SK-N-SH (cell line): Measurements from ENCODE around the gene STAT5B. TPM values are rescaled to one million over a fixed set of nuclear protein-coding genes. Genes with fewer than 3 reads are reported as not detected.

Source experiments
- CTCF ChIA-PET: fragments of 300-600, 350-600 bp; formaldehyde crosslinking; extraction: SDS; loops from one replicate; lab custom pipeline; 2021; lab: Yijun Ruan, JAX
- POLR2A ChIA-PET: fragments of 350-600 bp; sonication (Branson Sonifier 250); formaldehyde crosslinking; extraction: SDS; loops from one replicate; lab custom pipeline; 2020; ENCODE audit warnings: antibody characterized with exemption, inconsistent platforms; lab: Yijun Ruan, JAX
- DNase-seq: peaks from one replicate; pipeline ENCODE4 v3.0.0; 2012
- H2AFZ ChIP-seq: fragments of 200-600 bp; sonication (generic); 2 replicates; pipeline ENCODE4 v1.8.1; 2016; ENCODE audit warnings: antibody characterized with exemption, mild to moderate bottlenecking, low read depth
- H3F3A ChIP-seq: fragments of 200-600 bp; sonication (generic); replicated peaks from 2 replicates; pipeline ENCODE3; 2016; ENCODE audit warnings: antibody characterized with exemption, mild to moderate bottlenecking; ENCODE audit not compliant: insufficient read depth
- H3K27ac ChIP-seq, 2 experiments: fragments of 200-500 bp in 1 of 2; fragments of 200-600 bp in 1 of 2; sonication (Bioruptor generic) in 1 of 2; sonication (generic), shearing (Covaris generic) in 1 of 2; 2 replicates each; pipeline versions ENCODE4 v1.5.1 to v1.6.1; 2014 to 2016; ENCODE audit warnings: low read depth in 2 of 2, inconsistent platforms in 1 of 2, low read length in 1 of 2, mild to moderate bottlenecking in 1 of 2, mixed read lengths in 1 of 2
- H3K27me3 ChIP-seq: fragments of 200-600 bp; sonication (generic), shearing (Covaris generic); 2 replicates; pipeline ENCODE4 v1.6.1; 2016; ENCODE audit warnings: mixed run types; ENCODE audit not compliant: insufficient read depth
- H3K36me3 ChIP-seq, 2 experiments: fragments of 200-500 bp in 1 of 2; fragments of 200-600 bp in 1 of 2; sonication (Bioruptor generic) in 1 of 2; sonication (generic) in 1 of 2; replicated peaks in 1 of 2; 2 replicates each; pipeline versions ENCODE3 to v1.5.1; 2014 to 2016; ENCODE audit warnings: low read length in 1 of 2, mild to moderate bottlenecking in 1 of 2; ENCODE audit not compliant: insufficient read depth in 2 of 2, control insufficient read depth in 1 of 2
- H3K4me1 ChIP-seq, 2 experiments: fragments of 200-500 bp in 1 of 2; fragments of 200-600 bp in 1 of 2; sonication (Bioruptor generic) in 1 of 2; sonication (generic), shearing (Covaris generic) in 1 of 2; 2 replicates each; pipeline versions ENCODE4 v1.5.1 to v1.6.1; 2014 to 2016; ENCODE audit warnings: low read depth in 1 of 2, low read length in 1 of 2, mixed run types in 1 of 2; ENCODE audit not compliant: insufficient read depth in 2 of 2, control insufficient read depth in 1 of 2
- H3K4me2 ChIP-seq: fragments of 200-600 bp; sonication (generic), shearing (Covaris generic); 2 replicates; pipeline ENCODE4 v1.6.1; 2017; ENCODE audit warnings: mixed run types
- H3K4me3 ChIP-seq, 2 experiments: fragments of 200-500 bp in 1 of 2; fragments of 200-600 bp in 1 of 2; sonication (Bioruptor generic) in 1 of 2; sonication (generic), shearing (Covaris generic) in 1 of 2; 2 replicates each; pipeline versions ENCODE4 v1.5.1 to v1.8.1; 2014 to 2016; ENCODE audit warnings: low read depth in 2 of 2, inconsistent platforms in 1 of 2, low read length in 1 of 2, mild to moderate bottlenecking in 1 of 2, mixed read lengths in 1 of 2, moderate library complexity in 1 of 2
- H3K79me2 ChIP-seq: fragments of 200-600 bp; sonication (generic); 2 replicates; pipeline ENCODE4 v1.8.1; 2017; ENCODE audit warnings: mild to moderate bottlenecking; ENCODE audit not compliant: insufficient read depth
- H3K9ac ChIP-seq: fragments of 200-600 bp; sonication (generic); 2 replicates; pipeline ENCODE4 v1.6.1; 2017; ENCODE audit warnings: mixed run types
- H3K9me2 ChIP-seq: fragments of 200-600 bp; sonication (generic); 2 replicates; pipeline ENCODE4 v1.6.1; 2017; ENCODE audit warnings: mixed run types
- H3K9me3 ChIP-seq: fragments of 200-600 bp; sonication (generic); 2 replicates; pipeline ENCODE4 v1.6.1; 2017; ENCODE audit warnings: mixed run types, mild to moderate bottlenecking, moderate library complexity
- H4K20me1 ChIP-seq: fragments of 200-600 bp; sonication (generic); 2 replicates; pipeline ENCODE4 v1.6.1; 2017; ENCODE audit warnings: mild to moderate bottlenecking, mixed run types; ENCODE audit not compliant: insufficient read depth
- CHD2 ChIP-seq: fragments of 150-350 bp; IDR thresholded peaks from 2 replicates; pipeline ENCODE4 v1.6.1; 2018; ENCODE audit warnings: low read length; ENCODE audit not compliant: partially characterized antibody
- EP300 ChIP-seq, 2 experiments: IDR thresholded peaks; 2 replicates each; pipeline versions ENCODE4 v1.4.0 to v1.6.1; 2012; ENCODE audit warnings: borderline replicate concordance in 1 of 2, low read depth in 1 of 2, low read length in 1 of 2
- EZH2phosphoT487 ChIP-seq: fragments of 200-600 bp; sonication (generic); IDR thresholded peaks from 2 replicates; pipeline ENCODE4 v1.6.1; 2017; ENCODE audit warnings: low read depth, mixed run types, mild to moderate bottlenecking, antibody characterized with exemption, moderate library complexity, borderline replicate concordance
- FOSL2 ChIP-seq: IDR thresholded peaks from 2 replicates; pipeline ENCODE4 v1.4.0; 2012; ENCODE audit warnings: low read depth, mild to moderate bottlenecking, moderate library complexity, borderline replicate concordance
- FOXJ3 ChIP-seq: sonication (generic); formaldehyde crosslinking; IDR thresholded peaks from 2 replicates; pipeline ENCODE4 v1.5.1; 2020; ENCODE audit warnings: mild to moderate bottlenecking, missing genetic modification reagents
- FOXM1 ChIP-seq: IDR thresholded peaks from 2 replicates; pipeline ENCODE4 v1.4.0; 2012; ENCODE audit warnings: low read depth, mild to moderate bottlenecking
- GABPA ChIP-seq: IDR thresholded peaks from 2 replicates; pipeline ENCODE4 v1.4.0; 2012; ENCODE audit warnings: low read depth, mild to moderate bottlenecking
- MEF2A ChIP-seq: IDR thresholded peaks from 2 replicates; pipeline ENCODE4 v1.4.0; 2012; ENCODE audit warnings: low read depth, borderline replicate concordance
- RAD21 ChIP-seq: IDR thresholded peaks from 2 replicates; pipeline ENCODE4 v1.6.1; 2012; ENCODE audit warnings: mild to moderate bottlenecking, low read length
- REST ChIP-seq: IDR thresholded peaks from 2 replicates; pipeline ENCODE4 v1.6.1; 2012; ENCODE audit warnings: mild to moderate bottlenecking, low read depth, low read length, moderate library complexity
- RFX5 ChIP-seq: IDR thresholded peaks from 2 replicates; pipeline ENCODE4 v1.6.1; 2012; ENCODE audit warnings: mild to moderate bottlenecking, improper control_type of control experiment, low read length
- RXRA ChIP-seq: IDR thresholded peaks from 2 replicates; pipeline ENCODE4 v1.4.0; 2012; ENCODE audit warnings: low read depth, mild to moderate bottlenecking, borderline replicate concordance
- YY1 ChIP-seq: IDR thresholded peaks from 2 replicates; pipeline ENCODE4 v1.4.0; 2012; ENCODE audit warnings: low read depth, mild to moderate bottlenecking
- WGBS: methylation state at CpG from one replicate; pipeline ENCODE4 v1.1.6; 2017; ENCODE audit warnings: low lambda C conversion rate; 5-methylcytosine and 5-hydroxymethylcytosine counted together
- polyA plus RNA-seq, 3 experiments: library from polyadenylated mRNA; depleted of rRNA; stranded (reverse); fragments of >200 nt; gene quantifications; 2 replicates each; pipeline ENCODE4 v1.2.3, GENCODE V29; 2012
- TF ChIP-seq, protein P1 (sequence below): IDR thresholded peaks from 2 replicates; pipeline ENCODE4; 2012
- TF ChIP-seq, protein P2 (sequence below): IDR thresholded peaks from 2 replicates; pipeline ENCODE4 v1.4.0; 2012; ENCODE audit warnings: low read depth, borderline replicate concordance
- TF ChIP-seq, protein P3 (sequence below): IDR thresholded peaks from 2 replicates; pipeline ENCODE4 v1.4.0; 2012; ENCODE audit warnings: low read depth
- TF ChIP-seq, protein P4 (sequence below): fragments of 150-350 bp; IDR thresholded peaks from 2 replicates; pipeline ENCODE4 v1.6.1; 2017; ENCODE audit warnings: antibody characterized with exemption, low read length, low read depth, borderline replicate concordance

The STAT5B gene
- polyA plus RNA-seq, 1 of the 3 experiments (the other 2 are of a cell fraction) = 23.6 TPM

GRCh38 chr17:42284566-42284965 lies 8.4 kb upstream of the STAT5B start:
- no peaks in the 10 kb centered on the region for H3K36me3 ChIP-seq
- no peak overlapping the region for H3K4me2 ChIP-seq
- H3K9ac ChIP-seq = no peak overlapping the region
- H2AFZ ChIP-seq = no peak overlapping the region
- no peaks in the 10 kb centered on the region for H3K9me3 ChIP-seq
- no peaks in the 10 kb centered on the region for H3K9me2 ChIP-seq
- no peaks in the 10 kb centered on the region for H3K79me2 ChIP-seq
- no peaks in the 10 kb centered on the region for H4K20me1 ChIP-seq
- ChIA-PET POLR2A (no interaction called here), CTCF (no interaction called here)
- no peaks in the 10 kb centered on the region for H3K27me3 ChIP-seq
- TF ChIP-seq CHD2 (no peak), RFX5 (no peak), REST (no peak), MEF2A (no peak), YY1 (no peak), EZH2phosphoT487 (no peak), GABPA (no peak), RXRA (no peak), FOXM1 (no peak)
- TF ChIP-seq, protein P1, sequence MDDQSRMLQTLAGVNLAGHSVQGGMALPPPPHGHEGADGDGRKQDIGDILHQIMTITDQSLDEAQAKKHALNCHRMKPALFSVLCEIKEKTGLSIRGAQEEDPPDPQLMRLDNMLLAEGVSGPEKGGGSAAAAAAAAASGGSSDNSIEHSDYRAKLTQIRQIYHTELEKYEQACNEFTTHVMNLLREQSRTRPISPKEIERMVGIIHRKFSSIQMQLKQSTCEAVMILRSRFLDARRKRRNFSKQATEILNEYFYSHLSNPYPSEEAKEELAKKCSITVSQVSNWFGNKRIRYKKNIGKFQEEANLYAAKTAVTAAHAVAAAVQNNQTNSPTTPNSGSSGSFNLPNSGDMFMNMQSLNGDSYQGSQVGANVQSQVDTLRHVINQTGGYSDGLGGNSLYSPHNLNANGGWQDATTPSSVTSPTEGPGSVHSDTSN = no peak
- no peaks in the 10 kb centered on the region for H3F3A ChIP-seq
- H3K4me3 ChIP-seq = no peak overlapping the region
- H3K27ac ChIP-seq = no peak overlapping the region
- no peak for DNase-seq
- WGBS = 96% methylated on average over 7 of the region's 7 CpGs
- peaks cover 0 to 18% of the 10 kb centered on the region in 2 experiments; a peak in 1 of 4 replicates for H3K4me1 ChIP-seq

GRCh38 chr17:42284024-42284369 lies 7.8 kb upstream of the STAT5B start:
- no peaks in the 10 kb centered on the region for H3F3A ChIP-seq
- H3K27me3 ChIP-seq = no peaks in the 10 kb centered on the region
- no peaks in the 10 kb centered on the region for H3K79me2 ChIP-seq
- no peak overlapping the region for H3K9ac ChIP-seq
- H3K4me2 ChIP-seq = no peak overlapping the region
- no peaks in the 10 kb centered on the region for H3K36me3 ChIP-seq
- no peak overlapping the region for H3K27ac ChIP-seq
- POLR2A ChIA-PET = no interaction called here
- no peak overlapping the region for H2AFZ ChIP-seq
- peak; percentile 8 for DNase-seq
- no peaks in the 10 kb centered on the region for H4K20me1 ChIP-seq
- H3K4me1 ChIP-seq = peaks cover 0 to 18% of the 10 kb centered on the region in 2 experiments; a peak in 1 of 4 replicates
- H3K9me3 ChIP-seq = no peaks in the 10 kb centered on the region
- CTCF ChIA-PET = interaction anchor here (1.0 to 1.5 kb wide), 2 partner anchors 25 to 62 kb away, joined by 3 to 5 read pairs; no protein-coding TSS in a partner anchor
- H3K4me3 ChIP-seq = no peak overlapping the region
- WGBS = 94% methylated on average over 5 of the region's 5 CpGs
- H3K9me2 ChIP-seq = no peaks in the 10 kb centered on the region
- TF ChIP-seq, protein P2, sequence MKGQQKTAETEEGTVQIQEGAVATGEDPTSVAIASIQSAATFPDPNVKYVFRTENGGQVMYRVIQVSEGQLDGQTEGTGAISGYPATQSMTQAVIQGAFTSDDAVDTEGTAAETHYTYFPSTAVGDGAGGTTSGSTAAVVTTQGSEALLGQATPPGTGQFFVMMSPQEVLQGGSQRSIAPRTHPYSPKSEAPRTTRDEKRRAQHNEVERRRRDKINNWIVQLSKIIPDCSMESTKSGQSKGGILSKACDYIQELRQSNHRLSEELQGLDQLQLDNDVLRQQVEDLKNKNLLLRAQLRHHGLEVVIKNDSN = no peak
- TF ChIP-seq, protein P3, sequence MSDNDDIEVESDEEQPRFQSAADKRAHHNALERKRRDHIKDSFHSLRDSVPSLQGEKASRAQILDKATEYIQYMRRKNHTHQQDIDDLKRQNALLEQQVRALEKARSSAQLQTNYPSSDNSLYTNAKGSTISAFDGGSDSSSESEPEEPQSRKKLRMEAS = no peak
- no peak for TF ChIP-seq RAD21
- TF ChIP-seq FOXJ3 (CRISPR knock-in tag) = no peak
- no peak for TF ChIP-seq CHD2
- TF ChIP-seq EP300 (IDR thresholded peaks at IDR 0.05; ENCODE audit: borderline replicate concordance in 1 of 2, low read depth in 1 of 2, low read length in 1 of 2) = no peak
- TF ChIP-seq REST = no peak
- no peak for TF ChIP-seq GABPA
- TF ChIP-seq EZH2phosphoT487 = no peak
- TF ChIP-seq, protein P4, sequence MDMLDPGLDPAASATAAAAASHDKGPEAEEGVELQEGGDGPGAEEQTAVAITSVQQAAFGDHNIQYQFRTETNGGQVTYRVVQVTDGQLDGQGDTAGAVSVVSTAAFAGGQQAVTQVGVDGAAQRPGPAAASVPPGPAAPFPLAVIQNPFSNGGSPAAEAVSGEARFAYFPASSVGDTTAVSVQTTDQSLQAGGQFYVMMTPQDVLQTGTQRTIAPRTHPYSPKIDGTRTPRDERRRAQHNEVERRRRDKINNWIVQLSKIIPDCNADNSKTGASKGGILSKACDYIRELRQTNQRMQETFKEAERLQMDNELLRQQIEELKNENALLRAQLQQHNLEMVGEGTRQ = no peak
- TF ChIP-seq RXRA = no peak
- no peak for TF ChIP-seq FOSL2
